Erythroblast (primary cell): Measurements from ENCODE around the gene METTL6.

Experiments used
- GATA1 ChIP-seq: IDR thresholded peaks from 2 replicates; pipeline ENCODE4 v1.6.1; 2011; ENCODE audit warnings: low read depth, mild to moderate bottlenecking, control low read depth, low read length, moderate library complexity
- POLR2A ChIP-seq: IDR thresholded peaks from 2 replicates; pipeline ENCODE4 v1.6.1; 2011; ENCODE audit warnings: mild to moderate bottlenecking, low read length

GRCh38 chr3:15439476-15439875 is 12.1 kb upstream of the METTL6 start:
- TF ChIP-seq POLR2A: no peak
- no peak for TF ChIP-seq GATA1
